ENCODE measurements around the gene LAMA2.

Gene LAMA2

GRCh38 chr6:129398764-129399163 lies 515.8 kb downstream of the LAMA2 start:
- DNase-seq, result no peak

GRCh38 chr6:129402244-129402643 lies 519.3 kb downstream of the LAMA2 start:
- DNase-seq, result no peak

GRCh38 chr6:129411092-129411491 lies 528.2 kb downstream of the LAMA2 start:
- DNase-seq, result no peak

GRCh38 chr6:129416337-129416990 lies 533.5 kb downstream of the LAMA2 start:
- DNase-seq, result no peak

GRCh38 chr6:129417416-129418086 lies 534.6 kb downstream of the LAMA2 start:
- DNase-seq, result no peak

GRCh38 chr6:129419324-129419723 lies 536.4 kb downstream of the LAMA2 start:
- DNase-seq, result no peak

GRCh38 chr6:129426343-129426742 lies 543.4 kb downstream of the LAMA2 start:
- no peak for DNase-seq

- no peak for DNase-seq
Observed at GRCh38 chr6:129429956-129430355, 547.0 kb downstream of the LAMA2 start.

GRCh38 chr6:129432738-129433137 lies 549.8 kb downstream of the LAMA2 start:
- DNase-seq, result no peak

GRCh38 chr6:129434091-129434490 lies 551.2 kb downstream of the LAMA2 start:
- no peak for DNase-seq

- DNase-seq, result no peak
Observed at GRCh38 chr6:129440691-129441090, 557.8 kb downstream of the LAMA2 start.

GRCh38 chr6:129444683-129445082 lies 561.7 kb downstream of the LAMA2 start:
- DNase-seq, result no peak

GRCh38 chr6:129446272-129447197 lies 563.6 kb downstream of the LAMA2 start:
- no peak for DNase-seq

GRCh38 chr6:129447198-129447565 lies 564.2 kb downstream of the LAMA2 start:
- no peak for DNase-seq

- no peak for DNase-seq
Observed at GRCh38 chr6:129448965-129449364, 566.0 kb downstream of the LAMA2 start.

GRCh38 chr6:129451187-129451586 lies 568.2 kb downstream of the LAMA2 start:
- DNase-seq, result no peak

- DNase-seq, result no peak
Observed at GRCh38 chr6:129453073-129453472, 570.1 kb downstream of the LAMA2 start.

GRCh38 chr6:129454488-129454887 lies 571.5 kb downstream of the LAMA2 start:
- DNase-seq, result no peak

- DNase-seq, result no peak
Observed at GRCh38 chr6:129455126-129455769, 572.3 kb downstream of the LAMA2 start.

GRCh38 chr6:129460221-129460620 lies 577.3 kb downstream of the LAMA2 start:
- DNase-seq, result no peak

GRCh38 chr6:129469070-129469662 lies 586.2 kb downstream of the LAMA2 start:
- DNase-seq, result no peak

- no peak for DNase-seq
Observed at GRCh38 chr6:129472239-129472638, 589.3 kb downstream of the LAMA2 start.

- DNase-seq, result no peak
Observed at GRCh38 chr6:129473546-129473945, 590.6 kb downstream of the LAMA2 start.

All from activated CD4-positive, alpha-beta T cell treated with anti-CD3 and anti-CD28 coated beads for 48 hours (primary cell).